ENCODE results near the gene GJD2. TPM values are rescaled to one million over a fixed set of nuclear protein-coding genes. Genes with fewer than 3 reads are reported as not detected.

GJD2 gene
- total RNA-seq, 1 experiment from 2014 or later: not detected

DNA sequence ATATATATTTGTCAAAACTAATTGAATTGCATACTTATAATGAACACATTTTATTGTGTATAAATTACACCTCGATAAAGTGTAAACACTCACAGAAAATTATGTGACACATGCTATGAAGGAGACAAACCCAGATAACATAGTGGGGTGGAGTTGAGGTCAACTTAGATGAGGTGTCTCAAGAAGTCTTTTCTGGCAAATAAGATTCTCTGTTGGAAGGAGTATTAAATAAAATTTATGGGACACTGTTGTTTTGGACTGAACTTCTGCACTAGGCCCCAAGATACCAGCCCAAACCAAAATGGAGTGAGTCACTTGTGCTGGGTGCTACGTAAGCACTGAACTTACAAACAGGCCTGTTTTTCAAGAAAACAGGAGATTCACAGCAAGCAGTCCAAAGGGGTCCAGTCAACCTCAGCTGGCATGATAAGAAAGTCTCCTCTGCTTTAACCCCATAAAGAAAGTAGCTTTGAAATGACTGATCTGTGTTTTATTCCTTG is 21.9 kb upstream of the GJD2 start:
- Histone ChIP-seq H3K36me3 (ENCODE audit: control insufficient read depth, insufficient read depth, low read length) (no peaks in the 10 kb centered on the region), H3K27me3 (ENCODE audit: control insufficient read depth, insufficient read depth, low read length) (peaks cover 13% of the 10 kb centered on the region), H3K9me3 (ENCODE audit: control insufficient read depth, insufficient read depth, low read depth, low read length) (no peaks in the 10 kb centered on the region), H3K4me1 (ENCODE audit: control insufficient read depth, insufficient read depth, low read length) (no peaks in the 10 kb centered on the region), H3K4me3 (ENCODE audit: low read depth in 2 of 2, low read length in 2 of 2) (no peak overlapping the region), H3K27ac (ENCODE audit: low read length) (no peak overlapping the region)
- BruUV-seq (replicated peaks): no TSS peak
- ChIA-PET POLR2A (interaction anchor here (0.7 kb wide), 1 partner anchor 42 kb away, joined by 3 read pairs; no protein-coding TSS in a partner anchor), CTCF (no interaction called here)
- TF ChIP-seq REST (IDR thresholded peaks at IDR 0.05; ENCODE audit: insufficient read depth in 1 of 2, low read depth in 2 of 2, low read length in 1 of 2) (no peak), SIN3A (IDR thresholded peaks at IDR 0.05; ENCODE audit: borderline replicate concordance, insufficient read depth, low read depth, low read length) (no peak)
- TF ChIP-seq, protein P1, sequence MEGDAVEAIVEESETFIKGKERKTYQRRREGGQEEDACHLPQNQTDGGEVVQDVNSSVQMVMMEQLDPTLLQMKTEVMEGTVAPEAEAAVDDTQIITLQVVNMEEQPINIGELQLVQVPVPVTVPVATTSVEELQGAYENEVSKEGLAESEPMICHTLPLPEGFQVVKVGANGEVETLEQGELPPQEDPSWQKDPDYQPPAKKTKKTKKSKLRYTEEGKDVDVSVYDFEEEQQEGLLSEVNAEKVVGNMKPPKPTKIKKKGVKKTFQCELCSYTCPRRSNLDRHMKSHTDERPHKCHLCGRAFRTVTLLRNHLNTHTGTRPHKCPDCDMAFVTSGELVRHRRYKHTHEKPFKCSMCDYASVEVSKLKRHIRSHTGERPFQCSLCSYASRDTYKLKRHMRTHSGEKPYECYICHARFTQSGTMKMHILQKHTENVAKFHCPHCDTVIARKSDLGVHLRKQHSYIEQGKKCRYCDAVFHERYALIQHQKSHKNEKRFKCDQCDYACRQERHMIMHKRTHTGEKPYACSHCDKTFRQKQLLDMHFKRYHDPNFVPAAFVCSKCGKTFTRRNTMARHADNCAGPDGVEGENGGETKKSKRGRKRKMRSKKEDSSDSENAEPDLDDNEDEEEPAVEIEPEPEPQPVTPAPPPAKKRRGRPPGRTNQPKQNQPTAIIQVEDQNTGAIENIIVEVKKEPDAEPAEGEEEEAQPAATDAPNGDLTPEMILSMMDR (IDR thresholded peaks at IDR 0.05): no peak
- in situ Hi-C loops (cut with HindIII; ENCODE audit: low pct_unique_long_range_greater_than_20kb, low sequenced_read_pairs) (no loop called here), intact Hi-C loops (cut with micrococcal nuclease; ENCODE audit: unreplicated experiment) (no loop called here)
- no peak for DNase-seq (ENCODE audit: low read depth, low spot score)
- ATAC-seq: no peak

- TF ChIP-seq, protein P1 (IDR thresholded peaks at IDR 0.05): no peak
- no peak for TF ChIP-seq REST (IDR thresholded peaks at IDR 0.05; ENCODE audit: insufficient read depth in 1 of 2, low read depth in 2 of 2, low read length in 1 of 2)
- TF ChIP-seq POLR2AphosphoS5 (IDR thresholded peaks at IDR 0.05; ENCODE audit: low read depth, low read length): no peak
- no peak for TF ChIP-seq TCF7L2 (IDR thresholded peaks at IDR 0.05; ENCODE audit: low read depth, low read length)
- TF ChIP-seq SIN3A (IDR thresholded peaks at IDR 0.05; ENCODE audit: borderline replicate concordance, insufficient read depth, low read depth, low read length): no peak
- BruUV-seq (replicated peaks): no TSS peak
- no peak for DNase-seq (ENCODE audit: low read depth, low spot score)
- in situ Hi-C loops (cut with HindIII; ENCODE audit: low pct_unique_long_range_greater_than_20kb, low sequenced_read_pairs): no loop called here
- Histone ChIP-seq H3K36me3 (ENCODE audit: control insufficient read depth, insufficient read depth, low read length) (no peaks in the 10 kb centered on the region), H3K4me3 (ENCODE audit: low read depth in 2 of 2, low read length in 2 of 2) (no peak overlapping the region), H3K4me1 (ENCODE audit: control insufficient read depth, insufficient read depth, low read length) (no peaks in the 10 kb centered on the region), H3K9me3 (ENCODE audit: control insufficient read depth, insufficient read depth, low read depth, low read length) (no peaks in the 10 kb centered on the region), H3K27me3 (ENCODE audit: control insufficient read depth, insufficient read depth, low read length) (peaks cover 20% of the 10 kb centered on the region), H3K27ac (ENCODE audit: low read length) (no peak overlapping the region)
- no peak for ATAC-seq
- POLR2A ChIA-PET: no interaction called here
- CTCF ChIA-PET: interaction anchor here (0.7 kb wide), 1 partner anchor 22 kb away, joined by 3 read pairs; no protein-coding TSS in a partner anchor
- intact Hi-C loops (cut with micrococcal nuclease; ENCODE audit: unreplicated experiment): no loop called here
These were observed 19.1 kb upstream of the GJD2 start for GRCh38 chr15:34773917-34774316.

Measured in Panc1 (cell line).